HG03520 (cell line): ENCODE measurements around the gene AOC3.
"Not testable (repeated sequence)": the region's sequence is repeated elsewhere in the genome, so short reads cannot be mapped to it uniquely, and the experiment has no call there.

Source experiments
- ATAC-seq: cut with Tn5 transposase; IDR thresholded peaks from one replicate; pipeline ENCODE4 v1.9.1; 2021; ENCODE audit warnings: mild to moderate bottlenecking, moderate library complexity; ENCODE audit not compliant: unreplicated experiment

Gene AOC3

GRCh38 chr17:42843358-42843934 lies 7.6 kb upstream of the AOC3 start:
- no peak for ATAC-seq

DNA sequence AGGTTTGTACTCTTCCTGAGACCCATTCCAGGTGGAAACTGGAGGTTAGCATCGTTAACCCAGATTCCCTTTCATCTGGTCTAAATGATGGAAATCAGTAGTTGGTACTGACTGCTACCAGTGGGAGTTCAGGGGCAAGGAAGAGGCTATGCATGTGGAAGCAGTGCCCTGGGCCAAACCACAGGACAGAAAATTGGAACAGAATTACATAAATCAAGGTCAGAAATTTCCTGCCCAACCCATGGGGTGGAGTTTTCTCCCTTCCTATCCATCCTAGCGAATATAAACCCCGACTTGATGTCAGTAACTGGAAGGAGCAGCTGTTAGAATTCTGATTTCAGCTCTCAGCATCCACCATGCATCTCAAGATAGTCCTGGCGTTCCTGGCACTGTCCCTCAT lies 6.7 kb upstream of the AOC3 start, which contains the start of gene AOC2:
Gene AOC2 (plus strand): TSS at position 310 of the 400 bp plus-strand sequence. CDS start 47 bp downstream, at position 357.
- no peak for ATAC-seq

DNA sequence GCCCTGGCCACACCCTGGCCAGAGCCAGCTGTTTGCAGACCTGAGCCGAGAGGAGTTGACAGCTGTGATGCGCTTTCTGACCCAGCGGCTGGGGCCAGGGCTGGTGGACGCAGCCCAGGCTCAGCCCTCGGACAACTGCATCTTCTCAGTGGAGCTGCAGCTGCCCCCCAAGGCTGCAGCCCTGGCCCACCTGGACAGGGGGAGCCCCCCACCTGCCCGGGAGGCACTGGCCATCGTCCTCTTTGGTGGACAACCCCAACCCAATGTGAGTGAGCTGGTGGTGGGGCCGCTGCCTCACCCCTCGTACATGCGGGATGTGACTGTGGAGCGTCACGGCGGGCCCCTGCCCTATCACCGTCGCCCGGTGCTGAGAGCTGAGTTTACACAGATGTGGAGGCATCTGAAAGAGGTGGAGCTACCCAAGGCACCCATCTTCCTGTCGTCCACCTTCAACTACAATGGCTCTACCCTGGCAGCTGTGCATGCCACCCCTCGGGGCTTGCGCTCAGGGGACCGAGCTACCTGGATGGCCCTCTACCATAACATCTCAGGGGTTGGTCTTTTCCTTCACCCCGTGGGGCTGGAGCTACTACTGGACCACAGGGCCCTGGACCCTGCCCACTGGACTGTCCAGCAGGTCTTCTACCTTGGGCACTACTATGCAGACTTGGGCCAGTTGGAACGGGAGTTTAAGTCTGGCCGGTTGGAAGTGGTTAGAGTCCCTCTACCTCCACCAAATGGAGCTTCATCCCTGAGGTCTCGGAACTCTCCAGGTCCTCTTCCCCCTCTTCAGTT lies 6.0 kb upstream of the AOC3 start:
- no peak for ATAC-seq

GRCh38 chr17:42845556-42845917 lies 5.5 kb upstream of the AOC3 start:
- no peak for ATAC-seq

DNA sequence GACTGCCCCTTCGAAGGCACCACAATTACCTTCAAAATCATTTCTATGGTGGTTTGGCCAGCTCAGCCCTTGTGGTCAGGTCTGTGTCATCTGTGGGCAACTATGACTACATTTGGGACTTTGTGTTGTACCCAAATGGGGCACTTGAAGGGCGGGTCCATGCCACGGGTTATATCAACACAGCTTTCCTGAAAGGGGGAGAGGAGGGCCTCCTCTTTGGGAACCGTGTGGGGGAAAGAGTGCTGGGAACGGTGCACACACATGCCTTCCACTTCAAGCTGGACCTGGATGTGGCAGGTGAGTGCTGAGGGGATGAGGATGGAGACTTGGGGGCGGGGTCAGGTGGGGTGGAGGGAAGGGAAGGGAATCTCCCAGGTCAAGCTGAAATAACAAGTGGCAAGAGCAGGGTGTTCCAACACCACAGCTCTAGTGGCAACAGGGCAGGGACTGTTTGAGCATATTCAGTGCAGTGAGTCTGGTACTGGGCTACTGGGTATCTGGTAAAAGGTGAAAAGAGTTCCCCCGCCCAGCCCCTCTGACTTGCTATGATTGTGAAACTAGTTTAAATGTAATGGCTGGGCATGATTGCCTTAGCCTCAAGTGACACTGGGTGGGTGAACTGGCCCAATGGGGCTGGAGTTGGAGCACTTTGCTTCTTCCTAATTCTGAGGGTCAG lies 4.9 kb upstream of the AOC3 start:
- ATAC-seq: no peak

DNA sequence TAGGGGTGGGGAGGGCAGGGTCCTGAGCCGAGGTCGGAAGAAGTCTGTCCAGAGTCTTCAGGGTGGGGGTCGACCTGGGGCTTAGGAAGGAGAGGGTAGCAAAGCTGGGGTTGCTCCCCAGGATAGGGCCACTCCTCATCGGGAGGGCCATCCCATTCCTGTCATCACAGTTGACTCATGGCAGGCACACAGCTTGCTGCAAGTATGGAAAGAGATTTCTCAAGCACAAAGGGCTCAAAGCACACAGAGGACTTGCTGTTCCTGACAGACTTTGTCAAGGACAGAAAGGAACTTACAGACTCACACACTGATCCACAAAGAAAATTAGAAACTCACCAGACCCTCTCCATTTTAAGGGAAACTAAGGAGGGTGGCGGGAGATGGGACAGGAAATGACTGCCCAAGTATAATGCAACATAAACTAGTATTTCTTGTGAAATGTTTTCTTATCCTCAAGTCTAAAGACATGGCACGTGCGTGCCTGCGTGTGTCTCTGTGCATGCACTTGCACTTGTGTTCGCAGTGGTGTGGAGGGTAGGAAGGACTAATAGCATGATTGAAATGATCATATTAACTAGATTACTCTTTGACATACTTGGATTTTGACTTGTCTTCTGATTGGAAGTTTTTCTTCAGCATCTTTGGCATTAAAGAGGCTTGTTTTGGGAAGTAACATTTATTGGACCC lies 4.3 kb upstream of the AOC3 start:
- ATAC-seq: no peak

DNA sequence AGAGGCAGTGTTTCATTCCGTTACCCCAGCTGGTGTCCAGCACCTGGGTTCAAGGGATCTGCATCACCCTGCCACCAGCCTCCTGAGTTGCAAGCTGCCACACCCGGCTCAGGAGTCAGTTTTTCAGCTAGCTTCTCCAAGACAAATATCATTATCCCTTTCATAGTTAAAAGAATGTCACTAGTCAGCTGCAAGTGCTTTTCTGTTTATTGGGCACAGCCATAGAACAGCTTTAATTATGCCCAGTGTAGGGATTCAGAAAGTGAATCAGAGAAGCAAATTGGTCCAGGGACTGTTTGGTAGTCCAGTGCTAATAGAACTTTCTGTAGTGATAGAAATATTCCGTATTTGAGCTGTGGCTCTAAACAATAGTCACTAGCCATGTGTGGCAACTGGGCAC lies 2.9 kb upstream of the AOC3 start:
- ATAC-seq: no peak

DNA sequence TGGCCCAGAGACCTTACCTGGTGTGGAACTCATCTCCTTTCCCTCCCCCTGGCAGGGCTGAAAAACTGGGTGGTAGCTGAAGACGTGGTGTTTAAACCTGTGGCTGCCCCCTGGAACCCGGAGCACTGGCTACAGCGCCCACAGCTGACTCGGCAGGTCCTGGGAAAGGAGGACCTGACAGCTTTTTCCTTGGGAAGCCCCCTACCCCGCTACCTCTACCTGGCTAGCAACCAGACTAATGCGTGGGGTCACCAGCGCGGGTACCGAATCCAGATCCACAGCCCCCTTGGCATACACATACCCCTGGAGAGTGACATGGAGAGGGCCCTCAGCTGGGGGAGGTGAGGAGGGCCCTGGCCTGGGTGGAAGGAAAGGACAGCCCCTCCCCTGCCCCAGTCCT lies 2.0 kb upstream of the AOC3 start:
- ATAC-seq: no peak

GRCh38 chr17:42849451-42850181 lies 1.4 kb upstream of the AOC3 start:
- no peak for ATAC-seq

- not testable (repeated sequence) for ATAC-seq
These were observed 607 bp downstream of the AOC3 start for GRCh38 chr17:42851371-42852240.

- ATAC-seq: no peak
These were observed 1.4 kb downstream of the AOC3 start for GRCh38 chr17:42852351-42852750.

DNA sequence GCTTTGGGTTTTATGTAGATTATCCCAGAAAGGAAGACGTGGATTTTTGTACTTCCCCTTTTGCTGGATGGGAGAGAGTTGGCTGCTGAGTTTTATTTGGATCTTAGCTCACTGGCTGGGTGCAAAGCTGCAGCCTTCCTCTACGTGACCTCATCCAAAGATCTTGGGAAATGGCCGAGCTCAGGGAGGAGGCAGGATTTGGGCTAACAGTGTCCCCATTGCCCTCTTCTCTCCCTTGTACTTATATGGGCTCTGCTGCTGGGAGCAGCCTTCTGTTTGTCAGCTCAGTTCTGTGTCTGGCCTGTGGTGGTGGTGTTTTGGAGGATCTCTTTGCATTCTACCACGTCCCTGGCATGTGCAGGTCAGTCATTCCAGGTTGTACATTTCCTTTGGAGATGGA lies 2.0 kb downstream of the AOC3 start:
- no peak for ATAC-seq

- ATAC-seq: no peak
These were observed 2.6 kb downstream of the AOC3 start for GRCh38 chr17:42853597-42853967.

DNA sequence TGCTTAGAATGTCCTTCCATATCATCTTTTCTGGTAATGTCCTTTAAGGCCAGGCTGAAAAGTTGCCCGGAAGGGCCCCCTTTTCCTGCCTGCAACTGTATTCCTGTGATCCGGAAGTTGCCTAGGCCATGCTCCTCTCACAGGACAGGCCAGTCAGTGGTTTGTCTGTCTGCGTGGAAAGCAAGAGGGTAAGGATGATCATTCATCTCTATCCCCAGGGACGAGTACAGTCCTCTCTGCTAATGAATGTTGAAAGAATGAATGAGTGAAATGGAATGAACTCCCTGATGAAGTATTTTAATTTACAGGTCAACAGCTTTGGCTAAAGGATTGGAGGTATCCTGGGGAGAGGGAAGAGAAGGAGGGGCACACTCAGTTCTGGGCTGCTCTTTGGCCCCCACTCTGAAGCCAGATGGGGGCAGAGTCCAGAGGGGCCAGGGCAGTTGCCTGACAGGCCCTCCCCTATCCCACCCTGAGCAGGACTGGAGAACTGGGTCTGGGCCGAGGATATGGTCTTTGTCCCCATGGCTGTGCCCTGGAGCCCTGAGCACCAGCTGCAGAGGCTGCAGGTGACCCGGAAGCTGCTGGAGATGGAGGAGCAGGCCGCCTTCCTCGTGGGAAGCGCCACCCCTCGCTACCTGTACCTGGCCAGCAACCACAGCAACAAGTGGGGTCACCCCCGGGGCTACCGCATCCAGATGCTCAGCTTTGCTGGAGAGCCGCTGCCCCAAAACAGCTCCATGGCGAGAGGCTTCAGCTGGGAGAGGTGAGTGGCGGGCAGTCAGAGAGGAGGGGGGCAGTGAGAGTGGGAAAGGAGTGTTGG lies 3.2 kb downstream of the AOC3 start:
- no peak for ATAC-seq

GRCh38 chr17:42855048-42855596 lies 4.1 kb downstream of the AOC3 start:
- no peak for ATAC-seq

GRCh38 chr17:42856093-42856492 lies 5.1 kb downstream of the AOC3 start:
- ATAC-seq: not testable (repeated sequence)

DNA sequence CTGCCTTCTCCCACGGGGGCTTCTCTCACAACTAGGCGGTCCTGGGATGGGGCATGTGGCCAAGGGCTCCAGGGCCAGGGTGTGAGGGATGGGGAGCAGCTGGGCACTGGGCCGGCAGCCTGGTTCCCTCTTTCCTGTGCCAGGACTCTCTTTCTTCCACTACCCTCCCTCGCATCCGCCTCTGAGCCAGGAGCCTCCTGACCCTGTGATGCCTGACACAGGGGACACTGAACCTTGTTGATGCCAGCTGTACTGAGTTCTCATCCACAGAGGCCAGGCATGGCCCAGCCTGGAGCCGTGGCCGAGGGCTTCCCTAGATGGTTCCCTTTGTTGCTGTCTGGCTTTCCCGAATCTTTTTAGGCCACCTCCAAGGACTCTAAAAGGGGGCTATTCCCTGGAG lies 5.5 kb downstream of the AOC3 start:
- not testable (repeated sequence) for ATAC-seq

- no peak for ATAC-seq
These were observed 6.4 kb downstream of the AOC3 start for GRCh38 chr17:42857389-42857788.

GRCh38 chr17:42865638-42866094 lies 14.7 kb downstream of the AOC3 start:
- ATAC-seq: no peak
